Smooth muscle cell (in vitro differentiated cells): ENCODE data around the gene TMTC4. TPM values are rescaled to one million over a fixed set of nuclear protein-coding genes. Genes with fewer than 3 reads are reported as not detected.

ENCODE experiments used
- DNase-seq: peaks from one replicate; lab custom pipeline; 2025; ENCODE audit not compliant: unreplicated experiment; lab: John Stamatoyannopoulos, UW
- H2AFZ ChIP-seq: fragments of 200-600 bp; sonication (generic); 2 replicates; pipeline ENCODE4 v1.6.0; 2016; ENCODE audit warnings: antibody characterized with exemption, low read depth, mild to moderate bottlenecking
- H3F3A ChIP-seq: fragments of 200-600 bp; sonication (generic); 2 replicates; pipeline ENCODE4 v1.6.0; 2017; ENCODE audit warnings: antibody characterized with exemption, low read depth
- H3K27ac ChIP-seq: fragments of 200-600 bp; sonication (generic); 2 replicates; pipeline ENCODE4 v1.5.1; 2016; ENCODE audit warnings: low read depth, mild to moderate bottlenecking
- H3K27me3 ChIP-seq: fragments of 200-600 bp; sonication (generic); 2 replicates; pipeline ENCODE4 v1.6.1; 2016; ENCODE audit warnings: low read depth, mild to moderate bottlenecking
- H3K36me3 ChIP-seq: fragments of 200-600 bp; sonication (generic); 2 replicates; pipeline ENCODE4 v1.5.1; 2016; ENCODE audit warnings: low read depth
- H3K4me1 ChIP-seq: fragments of 200-600 bp; sonication (generic); 2 replicates; pipeline ENCODE4 v1.5.1; 2016; ENCODE audit warnings: low read depth
- H3K4me2 ChIP-seq: fragments of 200-600 bp; sonication (generic); 2 replicates; pipeline ENCODE4 v1.6.0; 2016; ENCODE audit warnings: mild to moderate bottlenecking
- H3K4me3 ChIP-seq: fragments of 200-600 bp; sonication (generic); 2 replicates; pipeline ENCODE4 v1.5.1; 2016; ENCODE audit warnings: mild to moderate bottlenecking
- H3K79me2 ChIP-seq: fragments of 200-600 bp; sonication (generic); 2 replicates; pipeline ENCODE4 v1.6.0; 2016; ENCODE audit warnings: low read depth, mild to moderate bottlenecking
- H3K9ac ChIP-seq: fragments of 200-600 bp; sonication (generic); 2 replicates; pipeline ENCODE4 v1.6.0; 2016; ENCODE audit warnings: low read depth
- H3K9me3 ChIP-seq: fragments of 200-600 bp; sonication (generic); replicated peaks from 2 replicates; pipeline ENCODE4 v1.5.1; 2016; ENCODE audit warnings: low read depth
- H4K20me1 ChIP-seq: fragments of 200-600 bp; sonication (generic); 2 replicates; pipeline ENCODE4 v1.6.0; 2016; ENCODE audit warnings: low read depth
- WGBS: methylation state at CpG from one replicate; pipeline ENCODE4 v1.1.7; 2016; ENCODE audit warnings: low lambda C conversion rate; 5-methylcytosine and 5-hydroxymethylcytosine counted together
- polyA plus RNA-seq: library from polyadenylated mRNA; unstranded; fragments of >200 nt; fragmentation: Nextera tagmentation; extraction: Ambion mirVana; gene quantifications from 2 replicates; pipeline ENCODE4 v1.2.1, GENCODE V29; 2016
- total RNA-seq: library from RNA; depleted of rRNA; stranded (reverse); fragments of >200 nt; gene quantifications from 2 replicates; pipeline ENCODE4 v1.2.3, GENCODE V29; 2014
- TF ChIP-seq, protein P1 (sequence below): fragments of 200-600 bp; sonication (generic); IDR thresholded peaks from 2 replicates; pipeline ENCODE4 v1.5.1; 2017; ENCODE audit warnings: borderline replicate concordance, mild to moderate bottlenecking, antibody characterized with exemption; ENCODE audit not compliant: insufficient read depth, poor library complexity, severe bottlenecking

The TMTC4 gene
- total and polyA plus RNA-seq, 2 experiments from 2014 or later = 6.6 to 7.4 TPM

DNA sequence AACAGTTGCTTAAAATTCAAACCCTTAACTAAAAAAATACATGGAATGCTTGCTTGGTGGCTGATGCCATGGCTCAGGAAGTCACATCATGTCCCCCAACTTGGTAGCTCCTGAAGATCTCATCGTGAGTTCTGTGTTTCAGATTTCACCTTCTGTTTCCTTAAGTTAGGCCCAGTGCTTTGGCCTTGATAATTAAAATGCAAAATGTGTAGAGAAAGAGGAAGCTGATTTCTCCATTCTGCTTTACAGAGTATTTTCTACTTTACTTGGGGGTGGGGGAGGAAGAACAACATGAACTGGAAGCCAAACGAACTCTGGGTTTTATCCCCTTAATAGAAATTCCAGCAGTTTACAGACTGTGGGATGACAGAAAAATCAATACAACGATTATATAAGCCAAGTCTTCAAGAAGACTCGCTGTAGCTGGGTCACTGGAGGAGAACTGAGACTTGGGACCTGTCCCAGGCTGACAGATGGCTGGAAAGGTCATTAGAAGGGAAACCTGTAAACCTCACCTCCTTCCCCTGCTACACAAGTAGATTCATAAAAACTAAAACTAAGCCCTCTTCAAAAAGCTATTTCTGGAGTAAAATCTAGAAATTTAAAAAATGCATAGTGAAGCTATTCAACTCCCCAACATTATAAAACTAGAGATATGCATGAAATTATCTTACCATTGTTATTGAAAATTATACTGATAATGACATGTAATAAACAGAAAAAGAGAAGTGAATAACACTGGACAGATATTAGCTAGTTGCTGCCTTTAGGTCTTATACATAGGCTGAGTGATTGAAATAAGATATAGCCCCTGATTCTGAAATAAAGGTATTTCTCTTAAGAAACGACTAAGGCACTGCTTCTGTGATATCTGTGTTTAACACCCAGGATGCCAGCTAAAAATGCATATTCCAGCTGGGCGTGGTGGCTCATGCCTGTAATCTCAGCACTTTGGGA is 63.9 kb downstream of the TMTC4 start:
- H3K27me3 ChIP-seq = no peaks in the 10 kb centered on the region
- TF ChIP-seq, protein P1, sequence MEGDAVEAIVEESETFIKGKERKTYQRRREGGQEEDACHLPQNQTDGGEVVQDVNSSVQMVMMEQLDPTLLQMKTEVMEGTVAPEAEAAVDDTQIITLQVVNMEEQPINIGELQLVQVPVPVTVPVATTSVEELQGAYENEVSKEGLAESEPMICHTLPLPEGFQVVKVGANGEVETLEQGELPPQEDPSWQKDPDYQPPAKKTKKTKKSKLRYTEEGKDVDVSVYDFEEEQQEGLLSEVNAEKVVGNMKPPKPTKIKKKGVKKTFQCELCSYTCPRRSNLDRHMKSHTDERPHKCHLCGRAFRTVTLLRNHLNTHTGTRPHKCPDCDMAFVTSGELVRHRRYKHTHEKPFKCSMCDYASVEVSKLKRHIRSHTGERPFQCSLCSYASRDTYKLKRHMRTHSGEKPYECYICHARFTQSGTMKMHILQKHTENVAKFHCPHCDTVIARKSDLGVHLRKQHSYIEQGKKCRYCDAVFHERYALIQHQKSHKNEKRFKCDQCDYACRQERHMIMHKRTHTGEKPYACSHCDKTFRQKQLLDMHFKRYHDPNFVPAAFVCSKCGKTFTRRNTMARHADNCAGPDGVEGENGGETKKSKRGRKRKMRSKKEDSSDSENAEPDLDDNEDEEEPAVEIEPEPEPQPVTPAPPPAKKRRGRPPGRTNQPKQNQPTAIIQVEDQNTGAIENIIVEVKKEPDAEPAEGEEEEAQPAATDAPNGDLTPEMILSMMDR = no peak
- no peaks in the 10 kb centered on the region for H3F3A ChIP-seq
- WGBS = 91% methylated on average over 6 of the region's 6 CpGs
- no peak overlapping the region for H3K27ac ChIP-seq
- no peaks in the 10 kb centered on the region for H3K9me3 ChIP-seq
- H3K36me3 ChIP-seq = no peaks in the 10 kb centered on the region
- no peak overlapping the region for H3K4me2 ChIP-seq
- no peak overlapping the region for H3K4me3 ChIP-seq
- no peaks in the 10 kb centered on the region for H4K20me1 ChIP-seq
- H3K4me1 ChIP-seq = no peaks in the 10 kb centered on the region
- no peak overlapping the region for H3K9ac ChIP-seq
- no peak for DNase-seq
- no peaks in the 10 kb centered on the region for H3K79me2 ChIP-seq
- no peak overlapping the region for H2AFZ ChIP-seq

DNA sequence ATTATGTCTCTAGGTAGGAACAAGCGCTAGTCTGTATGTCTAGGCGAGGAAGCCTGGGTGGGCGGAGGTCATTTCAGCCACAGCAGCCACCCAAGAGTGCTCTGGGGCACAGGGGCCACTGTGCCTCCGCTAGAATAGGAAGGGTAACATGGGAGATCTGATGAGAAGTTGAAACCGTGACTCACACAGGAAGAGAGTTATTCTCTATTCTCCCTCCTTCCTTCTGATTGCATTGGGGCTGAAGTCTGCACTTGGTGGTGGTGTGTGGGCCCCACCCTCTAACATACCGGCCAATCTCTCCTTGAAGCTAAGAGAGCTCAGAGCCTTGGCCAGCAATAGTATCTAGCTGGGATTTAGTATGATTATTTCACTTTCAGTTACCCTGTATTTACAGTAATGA is 65.7 kb downstream of the TMTC4 start:
- H4K20me1 ChIP-seq = no peaks in the 10 kb centered on the region
- no peak for DNase-seq
- no peak overlapping the region for H3K27ac ChIP-seq
- TF ChIP-seq, protein P1 = no peak
- H3K4me1 ChIP-seq = no peaks in the 10 kb centered on the region
- H3K36me3 ChIP-seq = no peaks in the 10 kb centered on the region
- no peak overlapping the region for H3K9ac ChIP-seq
- no peak overlapping the region for H2AFZ ChIP-seq
- H3F3A ChIP-seq = no peaks in the 10 kb centered on the region
- no peak overlapping the region for H3K4me2 ChIP-seq
- no peaks in the 10 kb centered on the region for H3K27me3 ChIP-seq
- no peaks in the 10 kb centered on the region for H3K79me2 ChIP-seq
- WGBS = 87% methylated on average over 6 of the region's 6 CpGs
- H3K4me3 ChIP-seq = no peak overlapping the region
- H3K9me3 ChIP-seq = no peaks in the 10 kb centered on the region

DNA sequence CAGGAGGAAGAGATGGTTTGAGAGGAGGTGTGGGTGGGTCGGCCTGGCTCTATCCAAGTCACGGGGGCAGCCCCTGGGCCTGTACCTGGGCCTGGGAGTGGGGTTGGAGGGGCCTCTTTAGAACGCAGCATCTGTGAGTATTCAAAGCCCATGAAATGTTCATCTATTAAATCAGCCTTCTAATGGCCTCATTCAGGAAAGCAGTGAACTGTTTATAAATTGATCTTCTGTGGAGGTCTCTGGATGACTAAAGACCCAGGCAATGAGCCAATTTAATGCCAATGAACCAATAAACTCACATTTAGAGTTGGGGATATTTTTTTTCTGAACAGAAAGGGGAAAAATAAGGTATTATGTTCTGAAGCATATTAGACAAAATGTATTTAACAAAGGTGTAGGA is 66.1 kb downstream of the TMTC4 start:
- WGBS = 97% methylated on average over 3 of the region's 3 CpGs
- Histone ChIP-seq H2AFZ (no peak overlapping the region), H3K4me1 (no peaks in the 10 kb centered on the region), H3K27me3 (no peaks in the 10 kb centered on the region), H3F3A (no peaks in the 10 kb centered on the region), H4K20me1 (no peaks in the 10 kb centered on the region), H3K9ac (no peak overlapping the region), H3K4me2 (no peak overlapping the region), H3K9me3 (no peaks in the 10 kb centered on the region), H3K79me2 (no peaks in the 10 kb centered on the region), H3K36me3 (no peaks in the 10 kb centered on the region), H3K4me3 (no peak overlapping the region), H3K27ac (no peak overlapping the region)
- no peak for DNase-seq
- TF ChIP-seq, protein P1 = no peak
